Measurements from ENCODE around the gene ALX3. TPM values are rescaled to one million over a fixed set of nuclear protein-coding genes. Genes with fewer than 3 reads are reported as not detected.

Gene ALX3
- total RNA-seq, 4 donors from 2014 or later: not detected

GRCh38 chr1:110083866-110084226 is 13.4 kb upstream of the ALX3 start:
- no peak for TF ChIP-seq CTCF (IDR thresholded peaks at IDR 0.05; ENCODE audit: low read depth)

- no peak for TF ChIP-seq CTCF (IDR thresholded peaks at IDR 0.05; ENCODE audit: low read depth)
Observed at GRCh38 chr1:110083061-110083865, 12.8 kb upstream of the ALX3 start.

- TF ChIP-seq CTCF (IDR thresholded peaks at IDR 0.05; ENCODE audit: low read depth): no peak
Observed at GRCh38 chr1:110082477-110082876, 12.0 kb upstream of the ALX3 start.

GRCh38 chr1:110081061-110081460 is 10.6 kb upstream of the ALX3 start:
- TF ChIP-seq CTCF (IDR thresholded peaks at IDR 0.05; ENCODE audit: low read depth): no peak

- no peak for TF ChIP-seq CTCF (IDR thresholded peaks at IDR 0.05; ENCODE audit: low read depth)
Observed at GRCh38 chr1:110076789-110077500, 6.5 kb upstream of the ALX3 start.

- no peak for TF ChIP-seq CTCF (IDR thresholded peaks at IDR 0.05; ENCODE audit: low read depth)
Observed at GRCh38 chr1:110074166-110074565, 3.7 kb upstream of the ALX3 start.

- TF ChIP-seq CTCF (IDR thresholded peaks at IDR 0.05; ENCODE audit: low read depth): no peak
Observed at GRCh38 chr1:110070282-110070669, 196 bp downstream of the ALX3 start.

Measured in subcutaneous adipose tissue (tissue), 4 donors.